Vagina (tissue), 2 donors: ENCODE data around the gene VPS41.

ENCODE experiments used
- CTCF ChIP-seq, 3 experiments: fragments of 450-650 bp in 2 of 3; fragments of 200-600 bp in 1 of 3; sonication (generic) in 1 of 3; IDR thresholded peaks; one replicate each; pipeline ENCODE4 v1.5.1; 2017 to 2019; ENCODE audit warnings: antibody characterized with exemption in 3 of 3, mild to moderate bottlenecking in 2 of 3, moderate library complexity in 2 of 3
- POLR2A ChIP-seq, 2 donors: fragments of 450-650 bp; IDR thresholded peaks; one replicate each; pipeline ENCODE4 v1.6.1; 2017; ENCODE audit warnings: antibody characterized with exemption in 2 of 2, mild to moderate bottlenecking in 2 of 2, moderate library complexity in 2 of 2
- POLR2AphosphoS5 ChIP-seq, 2 donors: sonication (generic); formaldehyde crosslinking; IDR thresholded peaks; one replicate each; pipeline ENCODE4 v1.9.0; 2017; ENCODE audit warnings: antibody characterized with exemption in 2 of 2, mild to moderate bottlenecking in 2 of 2, low read depth in 1 of 2; ENCODE audit not compliant: insufficient read depth in 1 of 2

DNA sequence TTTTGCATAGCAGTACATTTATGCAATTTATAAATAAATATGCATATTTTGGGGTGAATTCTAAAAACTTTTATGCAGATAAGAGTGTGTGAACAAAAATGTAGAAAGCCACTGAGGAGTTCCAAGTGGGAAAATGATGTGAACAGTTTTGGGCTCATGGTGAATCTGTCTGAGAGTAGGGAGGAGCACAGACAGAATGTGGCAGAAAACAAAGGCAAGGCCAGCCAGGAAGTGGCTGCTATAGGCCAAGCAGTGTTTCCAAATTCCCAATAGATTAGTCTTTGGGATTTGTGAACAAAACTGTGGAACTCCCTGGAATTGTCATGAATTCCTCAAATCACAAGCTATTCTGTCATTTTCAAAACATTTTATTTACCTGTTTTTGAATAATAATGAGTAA, 204.2 kb downstream of the VPS41 start:
- TF ChIP-seq CTCF (IDR thresholded peaks at IDR 0.05) (no peak), POLR2A (IDR thresholded peaks at IDR 0.05) (no peak), POLR2AphosphoS5 (IDR thresholded peaks at IDR 0.05; ENCODE audit: insufficient read depth in 1 of 2, low read depth in 1 of 2) (no peak)
